ENCODE results near the gene WSB1.
A peak's percentile ranks its signal among the peaks of the same experiment; 100 is the strongest.

Gene WSB1

GRCh38 chr17:27336184-27336583 is 42.3 kb downstream of the WSB1 start:
- no peak for DNase-seq (ENCODE audit: low read depth)
- no peak overlapping the region for H3K4me3 ChIP-seq (ENCODE audit: low read length)
- TF ChIP-seq CTCF (IDR thresholded peaks at IDR 0.05; ENCODE audit: insufficient read depth, low read depth, low read length, missing control alignments): no peak

GRCh38 chr17:27338536-27338985 is 44.6 kb downstream of the WSB1 start:
- DNase-seq (ENCODE audit: low read depth): no peak
- H3K4me3 ChIP-seq (ENCODE audit: low read length): no peak overlapping the region
- no peak for TF ChIP-seq CTCF (IDR thresholded peaks at IDR 0.05; ENCODE audit: insufficient read depth, low read depth, low read length, missing control alignments)

GRCh38 chr17:27339198-27339835 is 45.4 kb downstream of the WSB1 start:
- no peak overlapping the region for H3K4me3 ChIP-seq (ENCODE audit: low read length)
- TF ChIP-seq CTCF (IDR thresholded peaks at IDR 0.05; ENCODE audit: insufficient read depth, low read depth, low read length, missing control alignments): no peak
- DNase-seq (ENCODE audit: low read depth): no peak

- no peak for TF ChIP-seq CTCF (IDR thresholded peaks at IDR 0.05; ENCODE audit: insufficient read depth, low read depth, low read length, missing control alignments)
- H3K4me3 ChIP-seq (ENCODE audit: low read length): no peak overlapping the region
- peak; percentile 84 for DNase-seq (ENCODE audit: low read depth)
Measured at GRCh38 chr17:27339836-27340550, 46.1 kb downstream of the WSB1 start.

GRCh38 chr17:27340575-27340974 is 46.7 kb downstream of the WSB1 start:
- no peak for DNase-seq (ENCODE audit: low read depth)
- no peak for TF ChIP-seq CTCF (IDR thresholded peaks at IDR 0.05; ENCODE audit: insufficient read depth, low read depth, low read length, missing control alignments)
- no peak overlapping the region for H3K4me3 ChIP-seq (ENCODE audit: low read length)

GRCh38 chr17:27341041-27341471 is 47.1 kb downstream of the WSB1 start:
- TF ChIP-seq CTCF (IDR thresholded peaks at IDR 0.05; ENCODE audit: insufficient read depth, low read depth, low read length, missing control alignments): no peak
- H3K4me3 ChIP-seq (ENCODE audit: low read length): no peak overlapping the region
- no peak for DNase-seq (ENCODE audit: low read depth)

Data from epithelial cell of esophagus (primary cell).